ENCODE data around the gene BCL11B.

The BCL11B gene

DNA sequence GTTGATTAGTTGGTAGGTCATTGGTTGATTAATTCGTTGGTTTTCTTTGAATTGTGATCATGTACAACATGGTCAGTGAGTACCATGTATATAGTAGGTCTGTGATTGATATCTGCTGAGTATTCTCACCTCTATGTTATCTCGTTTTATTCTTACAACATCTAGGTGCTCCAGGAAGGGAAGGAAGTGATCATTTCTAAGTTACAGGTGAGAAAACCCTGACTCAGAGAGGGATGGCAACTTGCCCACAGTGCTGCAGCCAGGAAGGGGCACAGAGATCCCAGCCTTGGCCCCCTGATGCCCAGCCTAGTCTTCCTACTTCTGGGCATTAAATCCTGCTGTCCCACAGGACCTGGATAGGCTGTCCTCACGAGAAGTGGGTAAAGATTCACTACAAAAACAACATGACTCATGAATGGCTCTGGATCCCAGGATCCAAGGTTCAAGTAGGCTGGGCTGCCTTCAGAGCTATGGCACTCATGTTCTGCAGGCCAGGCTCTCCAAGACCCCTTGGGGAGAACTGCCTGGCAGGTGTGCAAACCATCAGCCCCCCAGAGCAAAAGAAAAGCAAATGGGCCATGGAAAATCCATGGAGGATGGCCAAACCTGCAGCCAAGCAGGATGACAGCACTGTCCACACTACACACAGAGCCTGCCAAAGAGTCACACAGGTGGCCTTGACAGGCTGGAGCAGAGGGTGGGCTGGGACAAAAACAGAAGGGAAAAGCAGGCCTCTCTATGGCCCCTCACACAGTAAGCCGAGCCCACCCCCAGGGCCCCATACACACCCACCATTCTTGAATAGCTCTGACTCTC lies 146.2 kb downstream of the BCL11B start:
- FAIRE-seq, result no peak
- DNase-seq (ENCODE audit: insufficient read length, low spot score), result no peak
- TF ChIP-seq, protein P1, sequence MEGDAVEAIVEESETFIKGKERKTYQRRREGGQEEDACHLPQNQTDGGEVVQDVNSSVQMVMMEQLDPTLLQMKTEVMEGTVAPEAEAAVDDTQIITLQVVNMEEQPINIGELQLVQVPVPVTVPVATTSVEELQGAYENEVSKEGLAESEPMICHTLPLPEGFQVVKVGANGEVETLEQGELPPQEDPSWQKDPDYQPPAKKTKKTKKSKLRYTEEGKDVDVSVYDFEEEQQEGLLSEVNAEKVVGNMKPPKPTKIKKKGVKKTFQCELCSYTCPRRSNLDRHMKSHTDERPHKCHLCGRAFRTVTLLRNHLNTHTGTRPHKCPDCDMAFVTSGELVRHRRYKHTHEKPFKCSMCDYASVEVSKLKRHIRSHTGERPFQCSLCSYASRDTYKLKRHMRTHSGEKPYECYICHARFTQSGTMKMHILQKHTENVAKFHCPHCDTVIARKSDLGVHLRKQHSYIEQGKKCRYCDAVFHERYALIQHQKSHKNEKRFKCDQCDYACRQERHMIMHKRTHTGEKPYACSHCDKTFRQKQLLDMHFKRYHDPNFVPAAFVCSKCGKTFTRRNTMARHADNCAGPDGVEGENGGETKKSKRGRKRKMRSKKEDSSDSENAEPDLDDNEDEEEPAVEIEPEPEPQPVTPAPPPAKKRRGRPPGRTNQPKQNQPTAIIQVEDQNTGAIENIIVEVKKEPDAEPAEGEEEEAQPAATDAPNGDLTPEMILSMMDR (IDR thresholded peaks at IDR 0.05; ENCODE audit: insufficient read depth, missing control alignments), result no peak

DNA sequence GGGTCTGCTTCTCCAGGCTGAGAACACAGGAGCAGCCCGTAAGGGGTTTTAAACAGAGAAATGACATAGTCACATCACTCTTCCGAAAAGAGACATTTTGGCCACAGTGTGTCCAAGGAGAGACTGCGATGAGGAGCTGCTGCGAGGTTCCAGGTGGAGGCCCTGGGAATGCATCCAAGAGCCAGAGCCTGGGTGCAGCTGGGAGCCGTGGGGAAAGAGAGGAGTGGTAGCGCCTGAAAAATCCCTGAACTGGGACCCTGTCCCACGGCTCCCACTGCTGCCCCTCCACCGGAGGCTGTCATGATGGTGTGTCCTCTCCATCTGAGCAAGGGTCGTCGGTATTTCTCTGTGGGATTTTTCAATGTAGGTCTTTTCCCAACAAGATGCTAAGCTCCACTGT lies 146.9 kb downstream of the BCL11B start:
- DNase-seq (ENCODE audit: insufficient read length, low spot score) (no peak), FAIRE-seq (no peak)
- TF ChIP-seq, protein P1 (IDR thresholded peaks at IDR 0.05; ENCODE audit: insufficient read depth, missing control alignments), result no peak

DNA sequence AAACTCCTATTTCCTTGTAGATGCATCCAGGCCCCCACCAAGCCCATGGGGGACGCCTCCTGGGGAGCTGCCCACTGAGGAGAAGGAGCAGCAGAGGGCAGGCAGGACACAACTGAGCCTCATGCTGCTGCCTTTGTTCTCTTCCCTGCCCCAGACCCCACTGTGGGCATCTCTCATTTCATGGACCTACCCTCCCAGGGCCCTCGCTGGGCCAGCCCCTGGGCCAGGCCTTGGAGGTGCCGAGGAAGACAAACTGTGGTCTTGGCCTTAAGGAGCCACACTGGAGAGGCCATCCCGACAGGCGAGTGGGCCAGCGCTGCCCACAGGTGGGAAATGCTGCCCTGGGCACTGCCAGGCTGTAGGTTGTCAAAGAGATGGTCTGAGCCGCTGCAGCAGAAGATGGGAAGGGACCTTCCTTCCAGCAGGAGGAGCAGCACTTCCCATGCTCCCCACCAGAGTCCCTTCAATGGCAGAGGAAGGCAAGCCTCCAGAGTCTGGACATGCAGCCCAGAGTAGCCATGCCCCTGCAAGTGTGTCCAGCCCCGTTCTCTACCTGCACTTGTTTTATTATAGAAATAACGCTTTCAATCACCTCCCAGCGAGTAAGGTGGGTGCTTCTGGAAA lies 147.4 kb downstream of the BCL11B start:
- DNase-seq (ENCODE audit: insufficient read length, low spot score), result no peak
- TF ChIP-seq, protein P1 (IDR thresholded peaks at IDR 0.05; ENCODE audit: insufficient read depth, missing control alignments), result no peak
- FAIRE-seq, result no peak

DNA sequence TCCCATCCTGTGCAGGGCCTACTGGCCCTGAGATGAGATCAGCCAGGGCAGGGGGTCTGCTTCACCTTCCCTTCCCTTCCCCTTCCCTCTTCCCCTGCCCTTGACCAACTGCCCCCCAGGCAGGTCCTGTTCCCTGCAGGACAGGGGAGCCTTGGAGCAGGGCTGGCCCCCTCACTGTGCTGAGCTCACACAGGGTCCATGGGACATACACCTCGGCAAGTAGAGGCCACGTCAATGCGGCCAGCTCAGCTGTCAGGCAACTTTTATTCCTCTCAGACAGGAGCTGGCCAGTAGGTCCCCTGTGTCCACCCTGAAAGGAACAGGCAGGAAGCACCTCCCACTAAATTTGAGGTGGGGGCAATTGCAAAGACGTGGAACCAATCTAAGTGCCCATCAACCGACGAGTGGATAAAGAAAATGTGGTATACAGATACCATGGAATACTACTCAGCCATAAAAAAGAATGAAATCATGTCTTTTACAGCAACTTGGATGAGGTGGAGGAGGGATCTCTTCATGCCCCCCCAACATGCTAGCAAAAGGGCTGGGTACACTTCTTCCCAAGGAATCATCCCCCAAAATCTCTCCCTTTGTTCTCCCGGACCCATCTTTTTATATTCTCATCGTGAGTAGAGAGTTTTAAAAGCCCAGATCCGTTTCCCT lies 148.7 kb downstream of the BCL11B start:
- FAIRE-seq, result no peak
- no peak for DNase-seq (ENCODE audit: insufficient read length, low spot score)
- TF ChIP-seq, protein P1 (IDR thresholded peaks at IDR 0.05; ENCODE audit: insufficient read depth, missing control alignments), result no peak

DNA sequence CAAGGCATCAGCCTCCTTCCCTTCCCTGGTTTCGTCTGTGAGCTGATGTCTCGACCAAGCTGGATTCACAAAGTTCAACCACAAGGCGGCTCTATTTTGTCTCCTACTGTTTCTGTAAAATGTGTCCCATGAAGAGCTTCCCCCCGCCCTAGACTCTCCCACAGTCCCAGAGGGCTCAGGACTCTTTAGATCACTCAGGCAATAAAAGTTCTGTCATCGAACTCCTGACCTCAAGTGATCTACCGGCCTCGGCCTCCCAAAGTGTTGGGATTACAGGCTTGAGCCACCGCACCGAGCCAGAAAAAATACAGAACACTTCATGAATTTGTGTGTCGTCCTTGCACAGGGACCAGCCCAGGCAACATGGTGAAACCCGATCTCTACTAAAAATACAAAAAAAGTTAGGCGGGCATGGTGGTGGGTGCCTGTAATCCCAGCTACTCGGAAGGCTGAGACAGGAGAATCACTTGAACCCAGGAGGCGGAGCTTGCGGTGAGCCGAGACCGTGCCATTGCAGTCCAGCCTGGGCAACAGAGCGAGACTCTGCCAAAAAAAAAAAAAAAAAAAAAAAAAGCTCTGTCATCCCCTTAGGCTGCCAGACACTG lies 149.4 kb downstream of the BCL11B start:
- DNase-seq (ENCODE audit: insufficient read length, low spot score) (no peak), FAIRE-seq (no peak)
- TF ChIP-seq, protein P1 (IDR thresholded peaks at IDR 0.05; ENCODE audit: insufficient read depth, missing control alignments), result no peak

DNA sequence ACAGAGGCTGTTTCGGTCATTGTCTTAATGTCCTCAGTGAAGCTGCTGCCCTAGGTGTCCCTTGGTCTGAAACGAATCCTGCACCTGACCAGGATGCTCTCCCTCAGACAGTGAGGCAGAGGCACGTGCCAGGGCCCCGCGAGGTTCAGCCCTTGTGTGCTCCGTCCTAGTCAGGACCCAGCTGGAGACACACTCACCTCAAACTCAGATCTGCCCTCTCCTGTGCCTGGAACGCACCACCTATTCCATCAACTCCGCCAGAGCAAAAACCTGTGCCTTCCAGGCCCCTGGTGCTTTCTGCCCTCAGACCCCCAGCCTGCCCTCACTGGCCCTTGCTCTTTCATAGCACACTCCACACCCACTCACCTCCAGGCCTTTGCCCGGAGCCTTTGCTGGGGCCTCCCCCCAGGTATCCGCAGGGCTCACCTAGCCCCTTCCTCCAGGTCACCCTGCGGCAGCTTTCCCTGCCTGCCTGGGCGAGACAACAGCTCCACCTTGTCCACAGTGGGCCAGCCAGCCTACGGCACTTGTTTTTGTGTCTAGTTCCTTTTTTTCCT lies 150.6 kb downstream of the BCL11B start:
- FAIRE-seq, result no peak
- TF ChIP-seq, protein P1 (IDR thresholded peaks at IDR 0.05; ENCODE audit: insufficient read depth, missing control alignments), result no peak
- no peak for DNase-seq (ENCODE audit: insufficient read length, low spot score)

Data from D721Med (cell line).